NCI-H2081 (cell line): ENCODE results near the gene SOX13.
"Not testable (repeated sequence)": the region's sequence is repeated elsewhere in the genome, so short reads cannot be mapped to it uniquely, and the experiment has no call there.

Experiments
- DNase-seq, 2 experiments: peaks; one replicate each; lab custom pipeline; 2025; lab: John Stamatoyannopoulos, UW

Gene SOX13

DNA sequence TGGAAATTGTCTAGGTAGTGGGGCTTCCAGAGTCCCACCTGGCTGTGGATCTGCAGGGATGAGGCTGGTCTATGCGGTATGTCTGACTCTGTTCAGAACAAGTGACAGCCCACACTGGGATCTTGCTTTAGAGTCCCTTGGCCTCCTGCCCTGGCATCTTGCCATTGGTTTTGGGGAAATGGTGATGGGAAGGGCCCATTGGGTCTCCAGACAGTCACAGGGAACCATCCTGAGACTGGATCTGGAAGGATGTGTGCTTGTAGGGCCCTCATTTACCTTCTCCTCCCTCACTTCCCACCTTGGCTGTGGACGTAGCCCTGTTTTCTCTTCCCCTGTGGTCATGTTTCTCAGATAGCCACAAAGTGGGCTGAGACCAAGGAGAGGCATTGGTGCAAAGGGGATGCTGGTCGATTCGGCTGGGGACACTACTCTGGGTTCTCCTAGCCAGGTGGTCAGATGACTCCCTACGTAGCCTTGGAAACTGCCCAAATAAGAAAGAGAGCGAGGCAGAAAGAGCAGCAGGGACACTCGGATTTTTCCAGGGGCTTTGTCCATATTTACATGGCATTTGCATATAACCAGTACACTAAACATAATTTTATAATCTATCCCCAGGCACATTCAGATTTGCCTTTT is 15.1 kb downstream of the SOX13 start:
- no peak for DNase-seq

DNA sequence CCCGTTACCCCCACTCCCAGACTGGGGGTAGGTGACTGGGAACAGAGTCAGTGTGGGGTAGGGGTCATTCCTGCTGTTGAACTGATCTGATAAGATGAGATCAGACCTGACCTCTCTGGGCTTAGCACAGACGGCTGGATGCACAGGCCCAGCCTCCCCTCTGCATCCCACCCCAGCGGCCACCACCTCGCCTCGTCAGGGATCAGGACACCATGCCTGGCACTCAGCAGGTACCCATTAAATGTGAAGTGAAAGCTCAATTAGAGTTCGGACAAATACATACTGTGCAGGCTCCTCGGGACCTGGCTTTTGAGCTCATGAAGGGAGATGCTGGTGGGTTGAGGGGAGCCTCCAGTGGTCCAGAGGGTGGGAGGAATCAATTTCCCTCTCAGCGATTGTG is 15.7 kb downstream of the SOX13 start:
- DNase-seq, result no peak

DNA sequence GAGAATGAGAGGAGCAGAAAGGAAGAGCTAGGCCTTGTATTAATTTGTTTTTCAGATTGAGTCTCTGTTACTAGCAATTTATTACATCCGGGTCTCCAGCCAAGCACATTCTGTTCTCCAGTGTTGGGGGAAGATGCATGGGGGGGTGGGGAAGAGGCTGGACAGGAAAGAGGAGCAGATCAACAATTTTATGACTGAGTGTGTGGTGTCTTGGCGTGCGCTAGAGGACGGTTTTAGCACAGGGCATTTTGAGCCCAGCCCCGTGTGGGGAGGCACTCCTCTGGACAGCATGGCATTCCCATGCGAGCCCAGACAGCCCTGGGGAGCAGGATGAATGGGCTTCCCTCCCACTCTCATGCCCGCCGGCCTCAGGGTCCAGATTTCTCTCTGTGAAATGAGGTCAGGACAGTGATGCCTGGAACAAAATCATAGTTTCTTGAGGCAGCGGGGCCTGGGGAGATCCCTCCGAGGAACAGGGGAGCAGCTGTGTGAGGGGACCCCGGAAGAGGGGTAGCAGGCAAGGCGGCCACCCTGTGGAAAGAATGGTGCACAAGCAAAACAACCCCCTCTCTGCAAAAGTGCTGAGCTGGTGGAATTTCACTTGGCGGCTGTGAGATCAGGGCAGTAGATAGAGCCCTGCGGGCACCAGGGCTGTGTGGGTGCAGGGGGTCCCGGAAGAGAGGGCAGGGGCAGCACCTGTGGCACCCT is 16.3 kb downstream of the SOX13 start:
- no peak for DNase-seq

GRCh38 chr1:204090132-204090531 is 17.2 kb downstream of the SOX13 start:
- DNase-seq, result not testable (repeated sequence)

GRCh38 chr1:204091066-204091465 is 18.2 kb downstream of the SOX13 start:
- DNase-seq, result no peak

- no peak for DNase-seq
Measured at GRCh38 chr1:204091787-204092312, 18.9 kb downstream of the SOX13 start.

- DNase-seq, result no peak
Measured at GRCh38 chr1:204092632-204093420, 19.9 kb downstream of the SOX13 start.

GRCh38 chr1:204093421-204093717 is 20.5 kb downstream of the SOX13 start:
- peak; percentile 54 to 61 for DNase-seq

- DNase-seq, result no peak
Measured at GRCh38 chr1:204093781-204094180, 20.9 kb downstream of the SOX13 start.

DNA sequence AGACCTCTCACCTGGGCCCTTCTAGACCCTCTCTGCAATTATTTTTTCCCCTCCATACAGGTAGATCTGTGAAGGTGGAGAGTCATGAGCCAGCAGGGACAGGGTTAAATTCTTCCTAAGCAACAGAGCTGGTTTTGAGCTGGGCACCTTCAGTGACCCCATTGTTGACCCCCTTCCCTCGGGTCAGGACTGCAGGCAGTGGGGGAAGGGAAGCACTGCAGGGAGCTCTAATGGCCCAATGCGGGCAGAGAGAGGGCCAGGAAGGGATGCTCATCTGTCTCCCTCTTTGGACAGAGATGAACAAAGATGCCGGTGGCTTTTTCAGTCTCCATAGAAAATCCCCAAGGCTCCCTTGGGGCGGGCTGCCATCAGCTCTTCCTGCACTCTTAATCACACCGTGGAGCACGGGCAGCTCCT is 21.4 kb downstream of the SOX13 start:
- no peak for DNase-seq

DNA sequence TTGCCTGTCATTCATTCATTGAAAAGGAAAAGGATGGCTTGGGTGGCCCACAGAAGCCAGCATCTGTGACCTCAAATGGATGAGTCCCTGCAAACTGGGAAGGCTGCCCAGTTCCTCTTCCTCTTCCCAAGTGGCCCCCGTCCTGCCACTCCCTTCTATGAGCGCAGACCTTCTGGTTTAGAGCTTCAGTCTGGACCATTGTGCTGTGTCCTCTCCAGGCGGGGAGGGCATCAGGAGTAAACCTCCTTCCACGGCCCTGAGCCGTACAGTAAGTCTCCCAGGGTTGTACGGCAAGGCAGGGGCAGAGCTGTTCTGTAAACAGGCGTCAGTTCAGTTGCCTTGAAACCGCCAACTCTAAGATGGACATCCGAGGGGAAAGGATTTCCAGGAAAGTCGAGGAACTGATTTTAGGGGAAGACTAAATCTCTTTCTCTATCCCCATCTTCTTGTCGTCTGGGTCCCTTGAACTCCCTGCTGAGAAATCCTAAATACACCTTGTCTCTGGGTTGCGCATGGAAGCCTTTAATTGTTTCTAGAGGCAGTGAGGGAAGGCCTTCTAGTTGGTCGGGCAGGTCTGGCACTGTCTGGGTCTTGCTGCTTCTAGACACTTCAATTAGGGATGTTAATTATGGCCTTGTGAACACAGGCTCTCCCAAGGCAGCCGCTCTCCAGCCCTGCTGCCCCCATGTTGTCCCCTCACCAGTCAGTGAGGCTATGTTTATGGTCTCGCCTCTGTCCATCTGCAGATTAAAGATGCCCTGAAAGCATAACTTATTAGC is 22.1 kb downstream of the SOX13 start:
- DNase-seq, result no peak

DNA sequence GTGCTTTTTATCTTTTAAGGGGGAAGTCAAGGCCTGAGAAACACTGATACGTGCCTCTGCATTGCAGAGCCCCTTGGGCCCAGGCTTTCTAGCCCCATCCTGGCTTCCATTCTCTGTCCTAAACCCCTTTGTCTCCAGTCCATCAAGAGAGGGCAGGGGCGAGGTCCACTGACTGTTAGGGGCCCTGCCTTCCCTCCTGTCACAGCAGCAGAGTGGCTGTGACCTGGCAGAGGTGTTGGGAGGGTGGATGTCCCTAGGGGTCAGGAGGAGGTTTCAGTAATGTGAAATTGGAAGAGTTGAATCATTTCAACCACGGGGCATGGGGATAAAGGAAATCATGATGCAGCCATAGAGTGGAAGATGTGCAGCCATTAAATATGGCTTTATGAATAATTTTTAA is 24.0 kb downstream of the SOX13 start:
- DNase-seq, result no peak

DNA sequence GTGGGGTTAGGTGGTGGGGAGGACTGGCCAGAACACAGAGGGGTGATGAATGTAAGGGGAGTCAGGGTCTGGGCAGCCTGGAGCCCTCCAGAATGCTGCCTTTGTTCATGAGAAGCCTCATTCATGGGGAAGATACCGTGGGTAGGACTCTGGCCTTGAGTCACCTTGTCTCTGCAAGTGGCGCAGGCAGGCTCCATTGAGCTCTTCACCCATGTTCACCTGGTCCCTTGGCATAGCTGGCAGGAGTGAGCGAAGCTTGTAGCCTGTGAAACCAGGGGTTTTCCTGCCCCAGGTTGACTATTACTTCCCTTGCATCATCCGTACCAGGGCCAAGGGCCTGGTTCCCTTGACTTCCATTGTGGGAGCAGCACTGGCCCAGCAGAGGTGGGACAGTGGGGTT is 25.8 kb downstream of the SOX13 start:
- DNase-seq, result no peak

GRCh38 chr1:204099754-204100153 is 26.8 kb downstream of the SOX13 start:
- not testable (repeated sequence) for DNase-seq

DNA sequence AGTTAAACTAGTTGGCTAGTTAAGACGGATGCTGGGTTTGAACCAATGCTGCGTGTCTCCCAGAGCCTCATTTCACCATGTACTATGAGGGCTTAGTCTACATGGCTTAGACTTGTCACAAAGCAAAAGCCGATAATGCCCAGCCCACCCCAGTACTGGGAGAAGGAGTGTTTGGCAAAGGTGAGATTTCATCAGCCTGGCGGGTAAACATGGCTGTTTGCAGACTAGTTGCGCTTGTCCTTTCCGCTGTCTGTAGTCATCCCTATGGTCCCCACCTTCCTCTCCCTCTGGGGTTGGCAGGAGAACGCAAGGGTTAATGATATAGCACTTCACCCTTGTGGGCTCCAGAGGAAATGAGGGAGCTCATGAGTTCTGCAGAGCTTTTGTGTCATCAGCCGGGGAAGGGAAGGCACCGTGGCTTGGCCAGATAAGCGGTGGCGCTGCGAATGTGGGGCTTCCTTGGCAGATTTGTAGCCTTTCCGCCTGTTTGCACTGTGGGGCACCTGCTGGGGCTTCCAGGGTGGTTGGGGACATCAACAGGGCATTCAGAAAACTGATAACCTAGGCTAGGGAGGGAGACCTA is 29.2 kb downstream of the SOX13 start:
- DNase-seq, result peak; percentile 34 to 64

DNA sequence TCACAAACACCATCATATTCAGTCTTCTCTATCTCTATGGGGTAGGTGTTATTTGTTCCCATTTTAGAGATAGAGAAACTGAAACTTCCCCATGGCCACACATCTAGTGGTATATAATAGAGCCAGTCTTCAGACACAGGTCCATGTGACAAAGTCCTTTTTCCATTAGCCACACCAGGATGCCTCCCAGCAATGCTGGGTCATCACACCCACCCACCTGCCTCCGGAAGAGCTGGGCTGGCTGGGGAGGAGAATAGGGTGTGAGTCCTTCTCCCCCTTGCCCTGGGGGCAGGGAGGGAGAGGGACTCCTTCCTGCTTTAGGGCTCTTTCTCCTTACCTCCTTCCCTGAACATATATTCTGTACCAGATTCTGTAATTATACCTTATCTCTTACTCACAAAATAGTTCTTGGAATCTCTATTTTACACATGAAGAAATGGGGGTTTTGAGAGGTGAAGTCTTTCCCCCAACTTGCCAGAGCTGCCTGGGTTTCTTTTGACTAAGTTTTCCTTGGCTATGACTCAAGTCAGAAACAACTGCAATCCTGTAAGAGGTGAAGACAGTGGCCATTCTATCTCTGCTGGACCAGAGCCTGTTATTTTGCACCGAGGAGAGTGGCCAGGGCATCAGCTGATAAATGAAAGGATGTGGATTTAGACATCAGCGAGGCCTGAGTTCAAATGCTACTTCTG is 30.0 kb downstream of the SOX13 start:
- no peak for DNase-seq

- DNase-seq, result no peak
Measured at GRCh38 chr1:204103431-204103741, 30.5 kb downstream of the SOX13 start.

GRCh38 chr1:204104331-204105130 is 31.6 kb downstream of the SOX13 start:
- peak in 1 of 2 experiments; percentile 17 for DNase-seq

DNA sequence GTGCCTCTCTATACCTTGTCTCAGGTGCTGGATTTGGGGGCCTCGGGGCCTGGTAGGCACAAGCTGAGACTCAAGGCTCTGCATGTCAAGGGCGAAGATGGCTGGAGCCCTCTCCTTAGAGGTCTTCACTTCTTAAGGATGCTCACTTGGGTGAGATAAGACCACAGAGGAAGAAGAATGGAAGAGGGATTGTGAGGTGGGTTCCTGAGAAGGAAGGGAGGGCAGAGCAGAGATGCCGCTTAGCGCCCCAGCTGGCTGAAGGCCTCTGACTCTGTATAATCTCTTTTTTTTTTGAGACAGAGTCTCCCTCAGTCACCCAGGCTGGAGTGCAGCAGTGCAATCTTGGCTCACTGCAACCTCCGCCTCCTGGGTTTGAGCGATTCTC is 32.2 kb downstream of the SOX13 start:
- DNase-seq, result no peak

GRCh38 chr1:204106825-204107224 is 33.9 kb downstream of the SOX13 start:
- DNase-seq, result no peak

- DNase-seq, result no peak
Measured at GRCh38 chr1:204107892-204108291, 35.0 kb downstream of the SOX13 start.
